DND-41 (cell line): ENCODE data around the gene TOMM20.

Source experiments
- ATAC-seq: fragments of 200-7000 bp; cut with Tn5 transposase; 3 replicates; pipeline ENCODE4 v1.9.1; 2021; ENCODE audit warnings: low read depth; ENCODE audit not compliant: insufficient read depth
- DNase-seq: peaks from one replicate; pipeline ENCODE4 v3.0.0-alpha.2; 2020
- H2AFZ ChIP-seq: 2 replicates; pipeline ENCODE4 v1.6.0; 2012; ENCODE audit warnings: low read depth, low read length
- H3K27ac ChIP-seq: 2 replicates; pipeline ENCODE4 v1.5.1; 2012; ENCODE audit warnings: low read length, inconsistent platforms
- H3K27me3 ChIP-seq: fragments of 200-600 bp; sonication (generic); 2 replicates; pipeline ENCODE4 v1.6.0; 2012; ENCODE audit warnings: low read length, mild to moderate bottlenecking, inconsistent platforms; ENCODE audit not compliant: insufficient read depth, poor library complexity
- H3K36me3 ChIP-seq: 2 replicates; pipeline ENCODE4 v1.5.1; 2012; ENCODE audit warnings: low read length, inconsistent platforms; ENCODE audit not compliant: insufficient read depth
- H3K4me1 ChIP-seq: 2 replicates; pipeline ENCODE4 v1.5.1; 2012; ENCODE audit warnings: mild to moderate bottlenecking, low read length; ENCODE audit not compliant: insufficient read depth
- H3K4me2 ChIP-seq: 2 replicates; pipeline ENCODE4 v1.6.0; 2012; ENCODE audit warnings: mild to moderate bottlenecking, moderate library complexity, low read length, inconsistent platforms; ENCODE audit not compliant: insufficient read depth
- H3K4me3 ChIP-seq, 2 experiments: fragments of 200-600 bp in 1 of 2; shearing (Covaris generic) in 1 of 2; 2 replicates each; pipeline ENCODE4 v1.5.1; 2012 to 2016; ENCODE audit warnings: inconsistent platforms in 2 of 2, low read length in 2 of 2, mild to moderate bottlenecking in 2 of 2, low read depth in 1 of 2, moderate library complexity in 1 of 2
- H3K79me2 ChIP-seq: 2 replicates; pipeline ENCODE4 v1.6.0; 2012; ENCODE audit warnings: low read length, inconsistent platforms; ENCODE audit not compliant: insufficient read depth
- H3K9ac ChIP-seq: 2 replicates; pipeline ENCODE4 v1.6.0; 2012; ENCODE audit warnings: low read depth, mild to moderate bottlenecking, inconsistent platforms, low read length, moderate library complexity
- H3K9me3 ChIP-seq: 2 replicates; pipeline ENCODE4 v1.5.1; 2012; ENCODE audit warnings: low read length, moderate library complexity, mild to moderate bottlenecking, inconsistent platforms; ENCODE audit not compliant: insufficient read depth, severe bottlenecking
- H4K20me1 ChIP-seq: 2 replicates; pipeline ENCODE4 v1.6.0; 2012; ENCODE audit warnings: low read length; ENCODE audit not compliant: insufficient read depth
- EZH2 ChIP-seq: IDR thresholded peaks from 3 replicates; pipeline ENCODE4 v1.6.1; 2012; ENCODE audit warnings: borderline replicate concordance, low read depth, mild to moderate bottlenecking, moderate library complexity, low read length, inconsistent platforms; ENCODE audit not compliant: severe bottlenecking
- TF ChIP-seq, protein P1 (sequence below): IDR thresholded peaks from 2 replicates; pipeline ENCODE4 v1.5.1; 2012; ENCODE audit warnings: borderline replicate concordance, low read length, moderate library complexity, mild to moderate bottlenecking; ENCODE audit not compliant: poor library complexity, severe bottlenecking; ENCODE audit errors: extremely low read depth

TOMM20 gene

DNA sequence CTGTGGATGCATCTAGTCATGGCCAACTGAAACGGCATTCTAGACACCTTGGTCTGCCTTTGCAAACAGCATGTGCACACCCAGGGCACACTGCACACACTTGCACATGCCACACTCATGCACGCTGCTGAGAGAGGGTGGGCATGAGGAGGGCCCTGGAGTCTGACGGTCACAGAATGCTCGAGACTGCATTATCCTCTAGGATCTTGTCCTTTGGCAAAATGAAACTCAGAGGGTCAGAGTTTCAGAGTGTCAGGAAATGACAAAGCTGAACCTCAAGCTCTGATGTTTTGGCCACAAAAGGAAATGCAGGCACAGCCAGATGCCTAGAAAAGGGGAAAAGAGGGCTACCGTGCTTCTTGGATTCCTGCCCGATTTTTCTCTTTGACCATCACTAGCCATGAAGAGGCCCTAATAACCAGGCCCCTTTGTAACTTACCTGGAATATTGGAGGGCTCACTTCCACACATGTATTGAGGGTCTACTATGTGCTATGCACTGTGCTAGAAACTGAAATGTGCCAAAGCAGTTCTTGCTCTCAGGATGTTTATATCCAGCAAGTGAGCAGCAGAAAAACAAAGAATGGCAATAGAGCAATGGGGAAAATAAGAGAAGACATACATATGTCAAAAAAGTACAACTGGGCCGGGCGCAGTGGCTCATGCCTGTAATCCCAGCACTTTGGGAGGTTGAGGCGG is 65.4 kb downstream of the TOMM20 start:
- no peaks in the 10 kb centered on the region for H3K36me3 ChIP-seq
- H2AFZ ChIP-seq = no peak overlapping the region
- no peaks in the 10 kb centered on the region for H3K79me2 ChIP-seq
- H3K4me3 ChIP-seq = no peak overlapping the region
- no peaks in the 10 kb centered on the region for H3K9me3 ChIP-seq
- H3K4me1 ChIP-seq = peaks cover 10% of the 10 kb centered on the region
- H3K27me3 ChIP-seq = no peaks in the 10 kb centered on the region
- H3K27ac ChIP-seq = no peak overlapping the region; the same call in 1 of the 2 replicates
- no peak overlapping the region for H3K9ac ChIP-seq
- no peak overlapping the region for H3K4me2 ChIP-seq
- no peaks in the 10 kb centered on the region for H4K20me1 ChIP-seq
- no peak for DNase-seq
- no peak for TF ChIP-seq EZH2
- TF ChIP-seq, protein P1, sequence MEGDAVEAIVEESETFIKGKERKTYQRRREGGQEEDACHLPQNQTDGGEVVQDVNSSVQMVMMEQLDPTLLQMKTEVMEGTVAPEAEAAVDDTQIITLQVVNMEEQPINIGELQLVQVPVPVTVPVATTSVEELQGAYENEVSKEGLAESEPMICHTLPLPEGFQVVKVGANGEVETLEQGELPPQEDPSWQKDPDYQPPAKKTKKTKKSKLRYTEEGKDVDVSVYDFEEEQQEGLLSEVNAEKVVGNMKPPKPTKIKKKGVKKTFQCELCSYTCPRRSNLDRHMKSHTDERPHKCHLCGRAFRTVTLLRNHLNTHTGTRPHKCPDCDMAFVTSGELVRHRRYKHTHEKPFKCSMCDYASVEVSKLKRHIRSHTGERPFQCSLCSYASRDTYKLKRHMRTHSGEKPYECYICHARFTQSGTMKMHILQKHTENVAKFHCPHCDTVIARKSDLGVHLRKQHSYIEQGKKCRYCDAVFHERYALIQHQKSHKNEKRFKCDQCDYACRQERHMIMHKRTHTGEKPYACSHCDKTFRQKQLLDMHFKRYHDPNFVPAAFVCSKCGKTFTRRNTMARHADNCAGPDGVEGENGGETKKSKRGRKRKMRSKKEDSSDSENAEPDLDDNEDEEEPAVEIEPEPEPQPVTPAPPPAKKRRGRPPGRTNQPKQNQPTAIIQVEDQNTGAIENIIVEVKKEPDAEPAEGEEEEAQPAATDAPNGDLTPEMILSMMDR = no peak
- peak; percentile 53; the same call in 2 of the 3 replicates for ATAC-seq

DNA sequence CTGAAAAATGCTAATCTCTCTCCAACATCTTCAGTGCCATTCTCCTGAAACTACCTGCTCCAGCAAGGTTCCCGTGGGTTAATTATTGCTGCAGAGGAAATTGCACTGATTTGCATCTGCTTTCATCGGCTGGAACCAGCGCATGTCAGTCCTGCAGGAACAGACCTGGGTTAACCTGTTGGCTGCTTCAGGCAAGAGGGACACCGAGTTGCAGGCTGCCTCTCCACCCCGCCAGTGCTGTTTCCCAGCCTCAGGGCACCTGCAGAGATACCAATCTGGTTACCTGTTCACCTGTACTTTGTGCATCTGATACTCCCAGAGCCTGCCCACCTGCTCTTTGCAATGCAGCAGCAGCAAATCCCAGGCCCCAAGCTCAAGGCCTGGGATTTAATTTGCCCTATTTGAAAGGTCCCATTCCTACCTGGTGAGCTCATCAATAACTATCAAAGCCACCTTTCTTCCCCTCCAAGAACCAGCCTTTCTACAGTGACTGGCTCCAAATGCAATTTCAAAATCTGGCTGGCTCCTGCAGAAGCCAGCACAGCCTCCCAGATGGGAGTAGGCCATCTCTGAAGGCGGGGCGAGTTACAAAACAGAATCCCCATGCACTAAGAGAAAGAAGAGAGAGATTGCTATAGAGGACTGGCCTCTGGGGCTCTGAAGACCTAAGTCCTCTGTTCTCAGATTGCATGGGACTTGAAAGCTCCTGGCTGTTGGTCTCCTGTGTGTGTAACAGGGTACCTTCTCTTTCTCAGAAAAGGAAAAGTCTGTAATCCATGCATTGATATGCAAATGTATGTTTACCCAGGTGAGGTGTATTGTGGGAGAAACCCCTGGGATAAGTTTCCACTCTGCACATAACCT is 67.8 kb downstream of the TOMM20 start:
- no peaks in the 10 kb centered on the region for H3K9me3 ChIP-seq
- no peaks in the 10 kb centered on the region for H3K36me3 ChIP-seq
- no peak overlapping the region for H3K27ac ChIP-seq
- no peak overlapping the region for H3K9ac ChIP-seq
- H3K4me1 ChIP-seq = peaks cover 10% of the 10 kb centered on the region
- H3K4me3 ChIP-seq = no peak overlapping the region
- no peaks in the 10 kb centered on the region for H4K20me1 ChIP-seq
- no peak for DNase-seq
- ATAC-seq = no peak
- no peaks in the 10 kb centered on the region for H3K27me3 ChIP-seq
- H2AFZ ChIP-seq = no peak overlapping the region
- no peaks in the 10 kb centered on the region for H3K79me2 ChIP-seq
- TF ChIP-seq, protein P1 = no peak
- TF ChIP-seq EZH2 = no peak
- H3K4me2 ChIP-seq = no peak overlapping the region
